Activated T-cell treated with anti-CD3 and anti-CD28 coated beads, Interleukin-2, amount 50 U/mL, for 4 hours (primary cell): ENCODE measurements around the gene TDRD7. TPM values are rescaled to one million over a fixed set of nuclear protein-coding genes. Genes with fewer than 3 reads are reported as not detected.

Source experiments
- ATAC-seq, 2 donors: fragments of 200-7000 bp; cut with Tn5 transposase; one replicate each; pipeline ENCODE4 v1.10.0; 2021
- DNase-seq: peaks from one replicate; pipeline ENCODE4 v3.0.0-alpha.2; 2020
- H3K27me3 Mint-ChIP-seq: one replicate; pipeline ENCODE4 v1.8.0; 2021; ENCODE audit warnings: low read depth, mixed read lengths
- H3K36me3 Mint-ChIP-seq: one replicate; pipeline ENCODE4 v1.8.0; 2022; ENCODE audit warnings: mixed read lengths; ENCODE audit not compliant: insufficient read depth
- H3K4me1 Mint-ChIP-seq: one replicate; pipeline ENCODE4 v1.8.0; 2021; ENCODE audit warnings: low read depth, mixed read lengths
- H3K4me3 Mint-ChIP-seq: one replicate; pipeline ENCODE4 v1.8.0; 2021; ENCODE audit warnings: mild to moderate bottlenecking, moderate library complexity, mixed read lengths
- H3K9me3 Mint-ChIP-seq: one replicate; pipeline ENCODE4 v1.8.0; 2021; ENCODE audit warnings: mixed read lengths
- total RNA-seq, 3 donors: library from RNA; stranded (reverse); gene quantifications; one replicate each; pipeline ENCODE4 v1.2.1, GENCODE V29; 2021

Gene TDRD7, protein sequence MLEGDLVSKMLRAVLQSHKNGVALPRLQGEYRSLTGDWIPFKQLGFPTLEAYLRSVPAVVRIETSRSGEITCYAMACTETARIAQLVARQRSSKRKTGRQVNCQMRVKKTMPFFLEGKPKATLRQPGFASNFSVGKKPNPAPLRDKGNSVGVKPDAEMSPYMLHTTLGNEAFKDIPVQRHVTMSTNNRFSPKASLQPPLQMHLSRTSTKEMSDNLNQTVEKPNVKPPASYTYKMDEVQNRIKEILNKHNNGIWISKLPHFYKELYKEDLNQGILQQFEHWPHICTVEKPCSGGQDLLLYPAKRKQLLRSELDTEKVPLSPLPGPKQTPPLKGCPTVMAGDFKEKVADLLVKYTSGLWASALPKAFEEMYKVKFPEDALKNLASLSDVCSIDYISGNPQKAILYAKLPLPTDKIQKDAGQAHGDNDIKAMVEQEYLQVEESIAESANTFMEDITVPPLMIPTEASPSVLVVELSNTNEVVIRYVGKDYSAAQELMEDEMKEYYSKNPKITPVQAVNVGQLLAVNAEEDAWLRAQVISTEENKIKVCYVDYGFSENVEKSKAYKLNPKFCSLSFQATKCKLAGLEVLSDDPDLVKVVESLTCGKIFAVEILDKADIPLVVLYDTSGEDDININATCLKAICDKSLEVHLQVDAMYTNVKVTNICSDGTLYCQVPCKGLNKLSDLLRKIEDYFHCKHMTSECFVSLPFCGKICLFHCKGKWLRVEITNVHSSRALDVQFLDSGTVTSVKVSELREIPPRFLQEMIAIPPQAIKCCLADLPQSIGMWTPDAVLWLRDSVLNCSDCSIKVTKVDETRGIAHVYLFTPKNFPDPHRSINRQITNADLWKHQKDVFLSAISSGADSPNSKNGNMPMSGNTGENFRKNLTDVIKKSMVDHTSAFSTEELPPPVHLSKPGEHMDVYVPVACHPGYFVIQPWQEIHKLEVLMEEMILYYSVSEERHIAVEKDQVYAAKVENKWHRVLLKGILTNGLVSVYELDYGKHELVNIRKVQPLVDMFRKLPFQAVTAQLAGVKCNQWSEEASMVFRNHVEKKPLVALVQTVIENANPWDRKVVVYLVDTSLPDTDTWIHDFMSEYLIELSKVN
- total RNA-seq, result 1 to 10 TPM; 2.7 to 4.1 (median 2.8) TPM

DNA sequence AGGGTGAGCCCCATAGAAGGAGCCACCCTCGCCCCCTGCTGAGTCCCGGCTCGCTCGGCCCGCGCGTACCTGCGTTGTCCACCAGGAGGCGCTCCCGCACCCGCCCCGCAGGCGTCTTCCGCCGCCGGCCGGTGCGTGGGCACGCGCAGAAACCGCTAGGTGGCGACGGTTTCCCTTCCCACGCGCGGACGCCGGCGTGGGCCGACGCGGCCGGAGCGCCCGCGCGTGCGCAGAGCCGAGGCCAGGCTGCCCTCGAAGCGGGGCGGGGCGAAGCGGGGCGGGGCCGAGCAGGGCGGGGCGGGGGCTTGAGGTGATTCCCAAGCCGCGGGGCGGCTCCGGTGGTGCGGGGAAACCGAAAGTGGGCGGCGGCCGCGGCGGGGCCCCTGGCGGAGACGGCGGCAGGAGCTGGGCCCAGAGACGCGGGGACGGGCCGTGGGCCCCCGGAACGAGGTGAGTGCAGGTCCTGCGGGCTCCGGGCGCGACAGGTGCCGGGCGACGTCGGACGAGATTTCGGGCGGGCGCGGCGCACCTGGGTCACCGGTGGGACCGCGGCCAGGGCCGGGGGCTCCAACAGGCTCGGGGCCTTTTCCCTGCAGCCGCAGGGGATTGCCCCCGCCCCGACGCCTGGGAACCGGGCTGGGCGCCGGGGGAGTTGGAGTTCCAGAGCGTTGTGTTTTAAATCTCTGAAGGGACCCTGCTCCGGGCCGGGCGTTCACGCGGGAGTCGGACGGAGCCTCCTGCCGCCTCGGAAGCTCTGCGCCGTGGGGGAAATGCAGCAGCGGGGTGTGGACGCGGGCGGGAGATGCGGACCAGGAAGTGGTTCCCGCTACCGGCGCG, at the start of gene TDRD7:
Gene TDRD7, plus strand, starts transcription at position 308 of the 837 bp plus-strand sequence. CDS start 16,370 bp downstream, outside the sequence.
- peaks cover 13% of the 10 kb centered on the region for H3K27me3 Mint-ChIP-seq
- H3K4me1 Mint-ChIP-seq, result peaks cover 34% of the 10 kb centered on the region
- peak; percentile 89 to 90 for ATAC-seq
- peaks cover 3% of the 10 kb centered on the region for H3K36me3 Mint-ChIP-seq
- peak; percentile 92 for DNase-seq
- H3K9me3 Mint-ChIP-seq, result no peaks in the 10 kb centered on the region
- H3K4me3 Mint-ChIP-seq, result peak within 1 kb of the TSS; percentile 84

DNA sequence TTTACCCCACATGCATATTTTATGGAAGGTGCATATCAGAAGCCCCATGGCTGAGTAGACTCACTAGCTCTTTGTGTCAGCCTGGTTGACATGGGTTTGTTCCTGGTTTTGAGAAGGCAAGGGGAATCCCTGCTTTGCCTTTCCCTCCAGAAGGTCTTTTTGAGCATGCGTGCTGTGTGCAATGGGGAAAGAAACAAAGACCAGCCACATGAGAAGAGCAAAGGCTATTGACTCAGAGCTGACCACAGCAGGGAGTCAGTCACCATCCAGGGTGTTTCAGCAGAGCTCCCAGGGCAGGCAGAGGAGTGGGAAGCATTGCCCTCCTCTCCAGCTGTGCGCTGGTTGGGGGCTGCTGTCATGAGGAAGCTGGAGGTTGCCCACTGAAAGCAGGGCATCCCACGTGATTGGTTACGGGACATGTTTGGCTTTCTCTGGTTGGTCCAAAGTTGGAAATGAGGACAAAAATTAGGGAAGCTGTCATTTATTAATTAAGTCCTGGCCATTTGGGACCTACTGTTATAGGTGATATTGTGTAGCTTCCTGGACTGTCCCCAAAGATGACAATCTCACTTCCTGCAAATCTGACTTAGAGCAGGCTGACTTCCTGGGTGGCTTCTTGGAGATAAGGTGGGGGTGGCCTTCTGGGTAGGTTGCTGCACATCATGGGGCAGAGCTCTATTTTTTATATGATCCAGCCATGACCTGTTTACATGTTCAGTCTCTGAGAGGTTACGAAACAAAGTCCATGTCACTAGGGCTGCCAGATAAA, 48.9 kb upstream of the TDRD7 start:
- Mint-ChIP-seq H3K27me3 (no peaks in the 10 kb centered on the region), H3K4me3 (no peak overlapping the region), H3K4me1 (peaks cover 1% of the 10 kb centered on the region), H3K9me3 (no peaks in the 10 kb centered on the region), H3K36me3 (peaks cover 32% of the 10 kb centered on the region)
- ATAC-seq (no peak), DNase-seq (no peak)

DNA sequence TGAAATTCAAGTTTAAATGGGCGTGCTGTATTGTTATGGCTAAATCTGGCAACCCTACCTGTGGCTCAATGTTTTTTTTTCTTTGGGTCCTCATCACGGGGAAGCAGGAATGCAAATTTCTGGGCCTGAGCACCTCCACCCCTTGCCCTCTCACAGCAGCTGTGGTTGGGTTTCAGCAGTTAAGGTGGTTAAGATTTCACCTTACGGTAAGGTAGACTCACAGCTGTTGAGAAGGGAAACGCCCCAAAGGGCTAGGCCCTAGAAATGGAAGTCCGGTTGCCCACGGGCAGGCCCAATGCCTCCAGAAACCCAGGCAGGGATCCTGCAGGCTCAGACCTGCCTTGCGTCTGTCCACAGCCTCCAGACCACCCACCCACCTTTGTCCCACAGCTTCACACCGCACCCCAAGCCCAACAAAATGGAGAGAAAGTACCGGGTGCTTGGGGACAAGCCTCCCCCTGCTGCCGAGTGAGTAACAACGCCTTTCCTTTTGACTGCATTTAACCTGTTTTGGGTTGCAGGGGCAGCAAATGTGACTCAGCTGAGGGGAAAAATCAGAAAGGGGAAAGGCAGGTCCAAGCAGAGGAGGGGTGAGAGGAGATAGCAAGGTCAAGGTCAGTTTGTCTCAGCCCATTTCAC, 48.1 kb upstream of the TDRD7 start:
- no peaks in the 10 kb centered on the region for H3K27me3 Mint-ChIP-seq
- no peak for DNase-seq
- no peak for ATAC-seq
- H3K4me3 Mint-ChIP-seq, result no peak overlapping the region
- peaks cover 1% of the 10 kb centered on the region for H3K4me1 Mint-ChIP-seq
- H3K36me3 Mint-ChIP-seq, result peaks cover 29% of the 10 kb centered on the region
- peaks cover 6% of the 10 kb centered on the region for H3K9me3 Mint-ChIP-seq

DNA sequence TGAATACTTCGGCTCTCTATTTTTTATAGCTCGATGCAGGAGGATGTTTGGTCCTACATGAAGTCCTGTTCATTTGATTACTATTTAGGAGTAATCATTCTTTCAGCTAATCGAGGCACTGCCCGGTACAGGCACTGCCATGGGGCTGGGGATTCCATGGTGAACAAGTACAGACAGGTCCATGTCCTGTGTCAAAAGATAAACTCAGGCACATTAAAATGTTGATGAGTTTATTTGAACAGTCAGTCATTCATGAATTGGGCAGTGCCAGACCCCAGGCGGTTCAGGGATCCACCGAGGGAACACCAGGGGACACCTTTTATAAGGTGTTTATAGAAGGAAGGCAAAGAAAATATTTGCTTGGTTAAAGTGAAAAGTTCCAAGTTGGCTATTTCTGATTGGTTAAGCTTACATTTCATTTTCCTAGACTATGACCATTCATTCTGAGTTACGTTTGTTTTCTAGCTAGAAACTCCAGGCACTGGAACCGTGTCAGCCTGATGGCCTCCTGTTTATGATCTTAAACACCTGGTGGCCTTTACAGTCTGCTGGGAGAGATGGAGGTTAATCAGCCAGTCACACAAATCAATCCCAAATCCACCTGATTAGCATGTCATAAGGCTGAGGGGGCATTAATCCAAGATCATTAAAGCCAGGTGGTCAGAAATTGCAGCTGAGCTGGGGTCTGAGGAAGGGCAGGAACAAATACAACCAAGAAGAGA, 47.0 kb upstream of the TDRD7 start:
- peaks cover 30% of the 10 kb centered on the region for H3K36me3 Mint-ChIP-seq
- no peak for DNase-seq
- ATAC-seq, result no peak
- H3K9me3 Mint-ChIP-seq, result peaks cover 11% of the 10 kb centered on the region
- peaks cover 1% of the 10 kb centered on the region for H3K4me1 Mint-ChIP-seq
- H3K27me3 Mint-ChIP-seq, result no peaks in the 10 kb centered on the region
- H3K4me3 Mint-ChIP-seq, result no peak overlapping the region

DNA sequence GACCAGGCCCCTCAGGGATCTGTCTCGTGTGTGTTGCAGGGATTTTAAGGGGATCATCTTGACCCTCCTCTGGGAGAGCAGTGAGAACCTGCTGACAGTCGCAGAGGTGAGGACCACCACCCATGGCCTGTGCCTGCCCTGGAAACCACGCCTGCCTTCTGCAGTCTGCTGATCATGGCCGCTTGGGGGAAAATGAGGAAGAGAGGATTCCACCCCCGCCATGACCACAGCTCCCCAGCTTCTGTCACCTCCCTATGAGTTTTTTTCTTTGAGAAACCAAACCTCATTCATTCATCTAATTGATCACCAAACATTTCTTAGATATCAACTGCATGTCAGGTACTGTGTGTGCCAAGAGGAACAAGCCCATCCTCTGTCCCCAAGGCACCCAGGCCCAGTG, 46.3 kb upstream of the TDRD7 start:
- Mint-ChIP-seq H3K36me3 (peaks cover 31% of the 10 kb centered on the region), H3K9me3 (peaks cover 11% of the 10 kb centered on the region), H3K4me3 (no peak overlapping the region), H3K27me3 (no peaks in the 10 kb centered on the region), H3K4me1 (peaks cover 1% of the 10 kb centered on the region)
- ATAC-seq (no peak), DNase-seq (no peak)

DNA sequence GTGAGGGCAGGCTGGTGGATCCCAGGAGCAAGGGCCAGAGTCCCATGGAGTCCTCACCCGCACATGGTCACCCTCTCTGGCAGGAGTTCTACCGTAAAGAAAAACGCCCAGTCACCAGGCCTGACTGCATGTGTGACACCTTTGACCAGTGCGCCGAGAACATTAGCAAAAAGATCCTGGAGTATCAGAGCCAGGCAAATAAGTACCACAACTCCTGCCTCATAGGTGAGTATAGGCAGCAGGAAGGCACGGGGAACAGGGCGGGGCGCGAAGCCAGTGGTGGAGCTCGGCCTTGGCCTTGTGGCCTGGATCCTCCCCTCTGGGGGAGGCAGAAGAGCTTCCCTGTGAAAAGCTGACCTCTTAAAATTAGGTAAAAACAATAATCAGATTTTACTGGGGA, 45.4 kb upstream of the TDRD7 start:
- Mint-ChIP-seq H3K4me3 (no peak overlapping the region), H3K36me3 (peaks cover 32% of the 10 kb centered on the region), H3K4me1 (peaks cover 1% of the 10 kb centered on the region), H3K27me3 (no peaks in the 10 kb centered on the region), H3K9me3 (peaks cover 11% of the 10 kb centered on the region)
- DNase-seq (no peak), ATAC-seq (no peak)

DNA sequence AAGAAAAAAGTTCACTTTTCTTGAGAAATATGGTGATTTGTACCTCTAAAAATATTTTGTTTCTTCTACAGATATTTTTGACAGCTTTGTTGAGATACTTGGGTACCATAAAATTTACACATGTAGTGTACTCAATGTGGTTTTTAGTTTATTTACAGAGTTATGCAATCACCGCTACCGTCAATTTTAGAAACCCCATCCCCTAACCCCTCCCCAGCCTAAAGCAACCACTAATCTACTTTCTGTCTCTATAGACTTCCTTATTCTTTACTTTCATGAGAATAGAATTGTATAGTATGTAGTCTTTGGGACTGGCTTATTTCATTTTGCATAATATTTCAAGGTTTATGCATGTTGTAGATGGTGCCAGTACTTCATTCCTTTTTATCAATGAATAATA, 45.0 kb upstream of the TDRD7 start:
- Mint-ChIP-seq H3K36me3 (peaks cover 36% of the 10 kb centered on the region), H3K4me1 (peaks cover 1% of the 10 kb centered on the region), H3K9me3 (peaks cover 11% of the 10 kb centered on the region), H3K4me3 (no peak overlapping the region), H3K27me3 (no peaks in the 10 kb centered on the region)
- ATAC-seq (no peak), DNase-seq (no peak)

DNA sequence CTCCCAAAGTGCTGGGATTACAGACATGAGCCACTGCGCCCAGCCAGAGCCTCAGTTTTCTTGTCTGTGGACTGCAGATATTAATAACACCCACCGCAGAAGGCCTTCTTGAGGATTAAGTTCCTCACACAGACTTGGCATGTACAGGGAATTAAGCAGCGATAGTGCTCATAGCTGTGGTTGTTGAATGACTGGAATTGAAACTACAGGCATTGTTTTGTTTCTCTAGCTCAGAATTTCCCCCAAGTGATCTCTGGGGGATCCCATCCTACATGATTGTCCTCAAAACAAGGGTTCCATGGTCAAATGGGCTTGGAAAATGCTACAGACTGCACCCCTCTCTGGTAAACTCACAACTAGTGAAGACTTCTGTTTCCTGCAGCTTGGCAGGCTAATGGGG, 44.2 kb upstream of the TDRD7 start:
- H3K4me3 Mint-ChIP-seq, result no peak overlapping the region
- H3K27me3 Mint-ChIP-seq, result no peaks in the 10 kb centered on the region
- H3K36me3 Mint-ChIP-seq, result peaks cover 41% of the 10 kb centered on the region
- peaks cover under 1% of the 10 kb centered on the region for H3K4me1 Mint-ChIP-seq
- ATAC-seq, result no peak
- DNase-seq, result no peak
- H3K9me3 Mint-ChIP-seq, result peaks cover 11% of the 10 kb centered on the region

DNA sequence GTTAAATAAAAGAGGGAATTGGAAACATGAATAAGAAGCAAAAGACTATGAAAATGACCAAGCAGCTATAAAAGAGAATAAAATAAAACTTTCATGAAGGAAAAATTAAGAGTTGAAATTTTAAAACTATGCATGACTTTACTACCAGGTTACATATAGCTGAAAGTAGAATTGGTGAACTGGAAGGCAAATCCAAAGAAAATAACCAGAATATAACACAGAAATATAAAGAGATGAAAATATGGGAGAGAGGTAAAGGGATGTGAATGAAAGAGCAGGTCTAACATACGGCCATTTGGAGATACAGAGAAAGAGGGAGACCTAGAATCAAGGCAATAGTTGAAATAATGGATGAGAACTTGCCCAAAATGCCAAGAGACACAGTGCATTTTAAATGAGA, 42.9 kb upstream of the TDRD7 start:
- peaks cover 11% of the 10 kb centered on the region for H3K9me3 Mint-ChIP-seq
- ATAC-seq (no peak), DNase-seq (no peak)
- no peaks in the 10 kb centered on the region for H3K4me1 Mint-ChIP-seq
- no peak overlapping the region for H3K4me3 Mint-ChIP-seq
- H3K27me3 Mint-ChIP-seq, result no peaks in the 10 kb centered on the region
- H3K36me3 Mint-ChIP-seq, result peaks cover 43% of the 10 kb centered on the region

DNA sequence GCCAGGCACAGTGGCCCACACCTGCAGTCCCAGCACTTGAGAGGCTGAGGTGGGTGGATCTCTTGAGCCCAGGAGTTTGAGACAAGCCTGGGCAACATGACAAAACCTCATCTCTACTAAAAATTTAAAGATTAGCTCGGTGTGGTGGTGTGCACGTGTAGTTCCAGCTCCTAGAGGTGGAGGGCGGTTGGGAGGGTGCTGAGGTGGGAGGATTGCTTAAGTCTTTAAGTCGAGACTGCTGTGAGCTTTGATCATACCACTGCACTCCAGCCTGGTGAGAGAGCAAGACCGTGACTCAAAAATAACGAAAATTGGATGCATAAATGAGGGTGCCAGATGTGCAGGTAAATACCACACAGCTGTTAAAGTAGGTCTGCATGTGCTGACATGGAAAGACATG, 39.3 kb upstream of the TDRD7 start:
- Mint-ChIP-seq H3K9me3 (peaks cover 11% of the 10 kb centered on the region), H3K27me3 (no peaks in the 10 kb centered on the region), H3K4me1 (no peaks in the 10 kb centered on the region), H3K4me3 (no peak overlapping the region), H3K36me3 (peaks cover 47% of the 10 kb centered on the region)
- DNase-seq (no peak), ATAC-seq (no peak)

DNA sequence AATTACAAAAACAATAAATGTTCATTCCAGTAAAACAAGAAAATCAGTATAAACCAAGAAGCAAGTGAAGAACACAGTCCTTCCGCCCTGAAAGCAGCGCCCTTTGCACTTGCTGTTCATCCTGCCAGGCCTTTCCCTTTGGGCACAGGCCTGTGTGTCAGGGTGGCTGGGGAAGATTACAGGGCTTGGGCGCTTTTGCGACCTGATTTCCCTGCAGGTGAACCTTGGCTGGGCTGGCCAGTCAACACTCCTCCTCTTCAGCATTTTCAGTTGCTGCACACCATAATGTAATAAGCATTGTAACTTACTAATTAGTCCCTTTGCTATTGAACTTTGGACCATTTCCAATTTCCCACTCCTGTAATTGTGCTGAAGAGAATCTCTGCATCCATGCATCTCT, 38.6 kb upstream of the TDRD7 start:
- no peaks in the 10 kb centered on the region for H3K4me1 Mint-ChIP-seq
- no peak for ATAC-seq
- H3K36me3 Mint-ChIP-seq, result peaks cover 47% of the 10 kb centered on the region
- DNase-seq, result no peak
- peaks cover 9% of the 10 kb centered on the region for H3K9me3 Mint-ChIP-seq
- H3K4me3 Mint-ChIP-seq, result no peak overlapping the region
- no peaks in the 10 kb centered on the region for H3K27me3 Mint-ChIP-seq

DNA sequence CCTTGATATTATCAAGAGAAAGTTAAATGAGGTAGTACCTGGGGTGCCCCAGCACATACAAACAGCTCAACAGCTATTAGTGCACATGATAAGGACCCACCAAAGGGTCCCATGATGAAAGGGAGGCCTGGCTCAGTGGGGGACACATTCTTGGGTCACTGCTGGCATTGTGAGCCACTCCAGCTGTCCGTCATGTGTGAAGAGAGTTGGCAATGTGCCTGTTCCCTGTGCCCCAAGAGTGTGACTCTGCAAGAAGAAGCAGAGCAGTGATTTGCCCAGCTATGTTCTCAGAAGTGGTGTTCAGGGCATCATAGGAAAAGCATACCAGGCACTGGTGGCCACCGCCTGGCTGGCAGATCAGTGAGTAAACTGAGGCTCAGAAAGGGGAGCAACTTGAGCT, 37.1 kb upstream of the TDRD7 start:
- H3K9me3 Mint-ChIP-seq, result no peaks in the 10 kb centered on the region
- no peaks in the 10 kb centered on the region for H3K4me1 Mint-ChIP-seq
- peaks cover 43% of the 10 kb centered on the region for H3K36me3 Mint-ChIP-seq
- no peak for ATAC-seq
- no peak for DNase-seq
- no peaks in the 10 kb centered on the region for H3K27me3 Mint-ChIP-seq
- H3K4me3 Mint-ChIP-seq, result no peak overlapping the region
